Renal pelvis (tissue), 12 donors: ENCODE data around the gene LIMS1. TPM values are rescaled to one million over a fixed set of nuclear protein-coding genes. Genes with fewer than 3 reads are reported as not detected.
A peak's percentile ranks its signal among the peaks of the same experiment; 100 is the strongest.
"Not testable (repeated sequence)": the region's sequence is repeated elsewhere in the genome, so short reads cannot be mapped to it uniquely, and the experiment has no call there.

ENCODE experiments used
- DNase-seq: peaks from one replicate; pipeline ENCODE4 v3.0.0-alpha.2; 2013
- long read RNA-seq, 16 experiments: transcript quantifications; one replicate each; lab custom pipeline, GENCODE V29; 2026
- polyA plus RNA-seq, 3 donors: library from polyadenylated mRNA; unstranded; fragments of 120-200 nt; gene quantifications; one replicate each; pipeline ENCODE4 v1.2.1, GENCODE V29; 2013; ENCODE audit not compliant: insufficient read length in 3 of 3

The LIMS1 gene
- 10 to 100 TPM; 38.9 to 53.8 (median 53.7) TPM for polyA plus RNA-seq
- long read RNA-seq, donor 1, full-length matches to known transcripts, result 18 of 18 reads
- long read RNA-seq, donor 1, partial matches to known transcripts, result 0 of 18 reads
- long read RNA-seq, donor 1, other reads (novel, unspliced or antisense), result 0 of 18 reads
- long read RNA-seq, donor 2, full-length matches to known transcripts, result 12 of 25 reads
- long read RNA-seq, donor 2, partial matches to known transcripts, result 13 of 25 reads
- long read RNA-seq, donor 2, other reads (novel, unspliced or antisense), result 0 of 25 reads
- long read RNA-seq, donor 3, full-length matches to known transcripts, result 10 of 19 reads
- long read RNA-seq, donor 3, partial matches to known transcripts, result 9 of 19 reads
- long read RNA-seq, donor 3, other reads (novel, unspliced or antisense), result 0 of 19 reads
- long read RNA-seq, donor 4, full-length matches to known transcripts, result 8 of 8 reads
- long read RNA-seq, donor 4, partial matches to known transcripts, result 0 of 8 reads
- long read RNA-seq, donor 4, other reads (novel, unspliced or antisense), result 0 of 8 reads
- long read RNA-seq, donor 5, full-length matches to known transcripts, result 8 of 8 reads
- long read RNA-seq, donor 5, partial matches to known transcripts, result 0 of 8 reads
- long read RNA-seq, donor 5, other reads (novel, unspliced or antisense), result 0 of 8 reads
- long read RNA-seq, donor 6, full-length matches to known transcripts, result 14 of 23 reads
- long read RNA-seq, donor 6, partial matches to known transcripts, result 9 of 23 reads
- long read RNA-seq, donor 6, other reads (novel, unspliced or antisense), result 0 of 23 reads
- long read RNA-seq, donor 7, full-length matches to known transcripts, result 35 of 49 reads
- long read RNA-seq, donor 7, partial matches to known transcripts, result 14 of 49 reads
- long read RNA-seq, donor 7, other reads (novel, unspliced or antisense), result 0 of 49 reads
- long read RNA-seq, donor 8, full-length matches to known transcripts, result 10 of 10 reads
- long read RNA-seq, donor 8, partial matches to known transcripts, result 0 of 10 reads
- long read RNA-seq, donor 8, other reads (novel, unspliced or antisense), result 0 of 10 reads
- long read RNA-seq, donor 9, full-length matches to known transcripts, result 16 of 26 reads
- long read RNA-seq, donor 9, partial matches to known transcripts, result 10 of 26 reads
- long read RNA-seq, donor 9, other reads (novel, unspliced or antisense), result 0 of 26 reads
- long read RNA-seq, donor 10, full-length matches to known transcripts, result 16 of 42 reads
- long read RNA-seq, donor 10, partial matches to known transcripts, result 26 of 42 reads
- long read RNA-seq, donor 10, other reads (novel, unspliced or antisense), result 0 of 42 reads
- long read RNA-seq, donor 11, full-length matches to known transcripts, result 16 of 16 reads
- long read RNA-seq, donor 11, partial matches to known transcripts, result 0 of 16 reads
- long read RNA-seq, donor 11, other reads (novel, unspliced or antisense), result 0 of 16 reads
- long read RNA-seq, donor 12, full-length matches to known transcripts, result 21 of 57 reads
- long read RNA-seq, donor 12, partial matches to known transcripts, result 36 of 57 reads
- long read RNA-seq, donor 12, other reads (novel, unspliced or antisense), result 0 of 57 reads
- long read RNA-seq, donor 13, full-length matches to known transcripts, result 11 of 17 reads
- long read RNA-seq, donor 13, partial matches to known transcripts, result 6 of 17 reads
- long read RNA-seq, donor 13, other reads (novel, unspliced or antisense), result 0 of 17 reads
- long read RNA-seq, donor 14, result 0 reads
- long read RNA-seq, donor 15, full-length matches to known transcripts, result 14 of 24 reads
- long read RNA-seq, donor 15, partial matches to known transcripts, result 10 of 24 reads
- long read RNA-seq, donor 15, other reads (novel, unspliced or antisense), result 0 of 24 reads
- long read RNA-seq, donor 16, full-length matches to known transcripts, result 16 of 16 reads
- long read RNA-seq, donor 16, partial matches to known transcripts, result 0 of 16 reads
- long read RNA-seq, donor 16, other reads (novel, unspliced or antisense), result 0 of 16 reads

GRCh38 chr2:108533832-108534583 lies at the start of gene LIMS1:
Gene LIMS1 (plus strand): TSS chr2:108534470. CDS start chr2:108534563, 93 bp downstream.
- DNase-seq, result peak; percentile 91

- no peak for DNase-seq
Measured at GRCh38 chr2:108485253-108485652, 49.0 kb upstream of the LIMS1 start.

GRCh38 chr2:108490506-108491122 lies 43.7 kb upstream of the LIMS1 start:
- DNase-seq, result no peak

GRCh38 chr2:108491848-108492247 lies 42.4 kb upstream of the LIMS1 start:
- no peak for DNase-seq

- DNase-seq, result no peak
Measured at GRCh38 chr2:108492364-108492763, 41.9 kb upstream of the LIMS1 start.

GRCh38 chr2:108496167-108496566 lies 38.1 kb upstream of the LIMS1 start:
- DNase-seq, result not testable (repeated sequence)

GRCh38 chr2:108507620-108508019 lies 26.6 kb upstream of the LIMS1 start:
- not testable (repeated sequence) for DNase-seq

GRCh38 chr2:108512431-108512830 lies 21.8 kb upstream of the LIMS1 start:
- DNase-seq, result not testable (repeated sequence)

GRCh38 chr2:108514478-108514877 lies 19.8 kb upstream of the LIMS1 start:
- not testable (repeated sequence) for DNase-seq

- DNase-seq, result not testable (repeated sequence)
Measured at GRCh38 chr2:108524688-108525087, 9.6 kb upstream of the LIMS1 start.

GRCh38 chr2:108525258-108525657 lies 9.0 kb upstream of the LIMS1 start:
- DNase-seq, result not testable (repeated sequence)

GRCh38 chr2:108531674-108532055 lies 2.6 kb upstream of the LIMS1 start:
- no peak for DNase-seq

GRCh38 chr2:108534584-108535356 lies 500 bp downstream of the LIMS1 start:
- DNase-seq, result peak; percentile 54

GRCh38 chr2:108535357-108535631 lies 1.0 kb downstream of the LIMS1 start:
- peak; percentile 29 for DNase-seq

- no peak for DNase-seq
Measured at GRCh38 chr2:108536133-108536780, 2.0 kb downstream of the LIMS1 start.

GRCh38 chr2:108536911-108537310 lies 2.6 kb downstream of the LIMS1 start:
- no peak for DNase-seq

- no peak for DNase-seq
Measured at GRCh38 chr2:108538000-108538625, 3.8 kb downstream of the LIMS1 start.
